Ectodermal cell (in vitro differentiated cells): ENCODE results near the gene LMO1.

Source experiments
- H3K27ac ChIP-seq: 2 replicates; pipeline ENCODE4 v1.7.0; 2013; ENCODE audit warnings: mild to moderate bottlenecking, low read depth, low read length; ENCODE audit not compliant: insufficient read depth, poor library complexity, severe bottlenecking
- H3K27me3 ChIP-seq: 2 replicates; pipeline ENCODE4 v1.7.0; 2013; ENCODE audit warnings: mild to moderate bottlenecking, low read length; ENCODE audit not compliant: insufficient read depth, control insufficient read depth, poor library complexity, severe bottlenecking
- H3K36me3 ChIP-seq: one replicate; pipeline ENCODE4 v1.7.0; 2013; ENCODE audit warnings: low read length; ENCODE audit not compliant: control insufficient read depth, insufficient read depth
- H3K4me1 ChIP-seq: one replicate; pipeline ENCODE4 v1.7.0; 2013; ENCODE audit warnings: low read length; ENCODE audit not compliant: control insufficient read depth, insufficient read depth
- H3K4me3 ChIP-seq: 2 replicates; pipeline ENCODE4 v1.7.0; 2013; ENCODE audit warnings: low read depth, low read length, control low read depth; ENCODE audit not compliant: insufficient read depth
- H3K9me3 ChIP-seq: 2 replicates; pipeline ENCODE4 v1.7.0; 2013; ENCODE audit warnings: mild to moderate bottlenecking, low read length, moderate library complexity; ENCODE audit not compliant: control insufficient read depth
- WGBS, 2 experiments: methylation state at CpG; one replicate each; pipeline ENCODE4 v1.1.7; 2013; ENCODE audit warnings: missing lambda C conversion rate in 2 of 2; 5-methylcytosine and 5-hydroxymethylcytosine counted together

Gene LMO1

DNA sequence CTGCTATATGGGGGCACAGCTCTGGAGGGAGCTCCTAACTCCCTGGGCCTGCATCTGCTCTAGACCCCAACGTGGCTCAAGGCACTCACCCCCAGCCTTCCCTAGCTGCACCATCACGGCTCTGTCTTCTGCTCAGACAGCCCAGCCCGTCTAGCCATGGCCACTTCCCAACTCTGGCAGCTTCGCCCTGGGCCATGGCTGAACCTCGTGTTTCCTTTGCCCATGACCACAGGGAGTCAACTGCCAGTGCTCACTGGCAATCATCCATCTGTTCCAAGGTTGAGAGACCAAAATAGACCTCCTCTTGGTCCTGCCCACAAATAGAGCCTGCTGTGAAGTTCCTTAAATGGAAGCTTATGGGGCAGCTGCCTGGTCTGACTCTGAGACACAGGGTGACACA is 5.4 kb downstream of the LMO1 start:
- Histone ChIP-seq H3K36me3 (no peaks in the 10 kb centered on the region), H3K4me3 (no peak overlapping the region), H3K9me3 (no peaks in the 10 kb centered on the region), H3K27me3 (peaks cover 21% of the 10 kb centered on the region), H3K27ac (no peak overlapping the region), H3K4me1 (peaks cover 12% of the 10 kb centered on the region)
- 90 to 91% methylated on average over 5 of the region's 5 CpGs for WGBS, 2 experiments

DNA sequence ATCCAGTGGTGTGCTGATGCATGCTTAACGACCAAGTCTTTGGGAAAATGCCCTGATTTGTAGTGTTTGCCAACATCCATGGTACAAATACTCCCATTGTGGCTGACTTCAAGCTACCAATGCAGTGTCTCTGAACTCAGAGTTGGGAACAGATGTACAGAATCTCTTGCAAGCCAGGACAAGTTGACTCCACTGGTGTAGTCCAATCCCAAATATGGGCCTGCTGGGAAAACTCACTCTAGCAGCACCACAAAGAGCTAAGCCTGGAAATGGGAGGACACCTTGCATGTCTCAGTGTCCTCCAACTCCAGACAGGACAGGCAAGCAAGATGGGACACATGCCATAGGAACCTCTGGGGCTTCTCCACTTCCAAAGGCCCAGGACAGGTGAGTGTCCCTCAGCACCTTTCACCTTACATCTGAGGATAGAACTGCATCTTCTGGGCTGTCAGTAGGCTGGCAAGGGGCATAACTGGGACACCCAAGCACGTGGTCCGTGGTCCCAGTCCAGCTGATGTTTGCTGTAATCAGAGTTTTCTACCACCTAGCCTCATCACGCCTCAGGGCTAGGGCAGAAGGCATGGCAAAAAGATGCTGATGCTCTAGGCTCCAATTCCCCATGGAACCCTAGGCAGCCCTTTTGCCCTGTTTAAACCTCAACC is 6.5 kb downstream of the LMO1 start:
- Histone ChIP-seq H3K4me1 (peaks cover 10% of the 10 kb centered on the region), H3K36me3 (no peaks in the 10 kb centered on the region), H3K4me3 (no peak overlapping the region), H3K27ac (no peak overlapping the region), H3K27me3 (peaks cover 14% of the 10 kb centered on the region), H3K9me3 (no peaks in the 10 kb centered on the region)
- WGBS, 2 experiments: 87 to 90% methylated on average over 4 of the region's 4 CpGs

DNA sequence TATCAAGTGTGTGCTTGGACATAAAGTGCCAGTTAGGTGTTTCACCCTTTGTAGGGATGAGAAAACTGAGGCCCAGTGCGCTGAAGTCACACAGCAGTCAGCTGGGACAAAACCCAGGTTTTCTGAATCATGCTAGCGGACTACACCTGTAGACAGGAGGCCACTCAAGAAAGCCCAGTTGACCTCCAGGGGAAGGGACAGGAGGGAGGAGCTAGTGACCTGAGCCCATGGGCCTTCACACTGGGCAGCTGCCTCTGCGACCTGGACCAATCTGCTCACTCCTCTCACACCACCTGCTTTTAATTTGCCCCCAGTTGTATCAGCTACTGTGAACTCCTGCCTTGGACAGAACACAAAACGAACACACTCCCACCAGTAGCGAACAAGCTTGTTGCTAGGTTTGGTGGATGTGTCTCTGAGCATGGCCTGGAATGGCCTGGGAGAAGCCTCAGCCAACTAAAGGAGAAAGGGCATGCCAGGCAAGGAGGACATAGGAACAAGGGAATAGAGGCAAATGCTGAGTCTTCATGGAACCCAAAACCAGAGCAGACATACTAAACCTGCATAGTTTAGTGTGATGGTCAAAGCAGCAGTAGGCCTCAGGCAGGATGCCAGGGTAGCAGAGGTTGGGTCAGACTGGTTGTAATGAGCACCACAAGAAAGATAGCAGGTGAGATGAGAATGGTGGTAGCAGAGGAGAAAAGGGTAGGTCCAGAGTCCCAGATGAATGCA is 7.2 kb downstream of the LMO1 start:
- whole genome bisulfite sequencing, 2 experiments: 85 to 89% methylated on average over 5 of the region's 5 CpGs
- Histone ChIP-seq H3K9me3 (no peaks in the 10 kb centered on the region), H3K4me3 (no peak overlapping the region), H3K27ac (no peak overlapping the region), H3K27me3 (peaks cover 7% of the 10 kb centered on the region), H3K36me3 (no peaks in the 10 kb centered on the region), H3K4me1 (peaks cover 5% of the 10 kb centered on the region)

DNA sequence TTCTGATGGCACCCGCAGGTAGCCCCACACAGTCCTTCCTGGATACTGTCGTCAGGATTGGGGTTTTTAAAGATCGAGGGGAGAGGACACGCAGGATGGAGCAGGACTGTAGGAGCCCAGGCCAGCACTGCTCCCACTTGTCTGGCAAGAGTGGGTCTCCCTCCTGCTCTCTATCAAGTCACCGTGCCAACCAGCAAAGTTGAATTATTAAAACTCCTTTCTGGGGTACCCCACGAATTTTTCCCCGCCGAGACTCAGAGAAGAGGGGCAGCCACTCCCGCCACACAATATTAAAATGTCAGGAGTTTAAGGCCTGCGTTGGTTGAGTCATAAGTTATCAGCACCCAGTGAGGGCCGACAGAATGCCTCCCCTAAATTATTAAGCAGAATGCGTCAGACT is 10.1 kb downstream of the LMO1 start:
- H3K27me3 ChIP-seq: no peaks in the 10 kb centered on the region
- no peaks in the 10 kb centered on the region for H3K9me3 ChIP-seq
- no peaks in the 10 kb centered on the region for H3K36me3 ChIP-seq
- H3K4me3 ChIP-seq: no peak overlapping the region
- WGBS, 2 experiments: 91 to 93% methylated on average over 12 of the region's 12 CpGs
- no peaks in the 10 kb centered on the region for H3K4me1 ChIP-seq
- H3K27ac ChIP-seq: no peak overlapping the region

- Histone ChIP-seq H3K27me3 (no peaks in the 10 kb centered on the region), H3K4me3 (no peak overlapping the region), H3K27ac (no peak overlapping the region), H3K36me3 (no peaks in the 10 kb centered on the region), H3K9me3 (no peaks in the 10 kb centered on the region), H3K4me1 (no peaks in the 10 kb centered on the region)
- 88% methylated on average over 5 of the region's 5 CpGs for WGBS, 2 experiments
Observed at GRCh38 chr11:8252946-8253345, 10.7 kb downstream of the LMO1 start.

DNA sequence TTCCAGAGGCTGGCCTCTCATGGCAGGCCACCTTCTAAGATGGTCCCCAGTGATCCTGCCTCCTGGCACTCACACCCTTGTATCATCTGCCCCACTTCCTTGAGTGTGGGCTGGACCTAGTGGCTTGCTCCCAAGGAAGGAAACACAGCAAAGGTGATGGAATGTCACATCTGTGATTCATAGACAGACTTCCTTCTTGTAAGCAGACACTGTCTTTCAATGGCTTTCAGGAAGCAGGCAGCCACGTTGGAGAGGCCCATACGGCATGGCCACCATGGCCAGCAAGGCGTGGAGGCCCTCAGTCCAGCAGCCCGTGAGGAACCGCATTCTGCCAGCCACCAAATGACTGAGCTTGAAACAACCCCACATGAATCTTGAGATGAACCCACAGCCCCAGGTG is 11.3 kb downstream of the LMO1 start:
- Histone ChIP-seq H3K27me3 (no peaks in the 10 kb centered on the region), H3K9me3 (no peaks in the 10 kb centered on the region), H3K27ac (no peak overlapping the region), H3K36me3 (no peaks in the 10 kb centered on the region), H3K4me3 (no peak overlapping the region), H3K4me1 (no peaks in the 10 kb centered on the region)
- 94 to 95% methylated on average over 5 of the region's 5 CpGs for WGBS, 2 experiments

- Histone ChIP-seq H3K36me3 (no peaks in the 10 kb centered on the region), H3K27ac (no peak overlapping the region), H3K4me3 (no peak overlapping the region), H3K9me3 (no peaks in the 10 kb centered on the region), H3K27me3 (no peaks in the 10 kb centered on the region), H3K4me1 (no peaks in the 10 kb centered on the region)
- 92 to 94% methylated on average over 9 to 10 of the region's 10 CpGs for WGBS, 2 experiments
Observed at GRCh38 chr11:8251616-8252295, 11.9 kb downstream of the LMO1 start.

- 83 to 89% methylated on average over 11 of the region's 11 CpGs for WGBS, 2 experiments
- H3K4me1 ChIP-seq: no peaks in the 10 kb centered on the region
- H3K27ac ChIP-seq: no peak overlapping the region
- no peaks in the 10 kb centered on the region for H3K36me3 ChIP-seq
- H3K9me3 ChIP-seq: no peaks in the 10 kb centered on the region
- no peaks in the 10 kb centered on the region for H3K27me3 ChIP-seq
- no peak overlapping the region for H3K4me3 ChIP-seq
Observed at GRCh38 chr11:8250981-8251615, 12.6 kb downstream of the LMO1 start.

GRCh38 chr11:8250434-8250833 is 13.2 kb downstream of the LMO1 start:
- H3K27me3 ChIP-seq: no peaks in the 10 kb centered on the region
- H3K4me1 ChIP-seq: no peaks in the 10 kb centered on the region
- H3K9me3 ChIP-seq: no peaks in the 10 kb centered on the region
- 68 to 70% methylated on average over 5 of the region's 5 CpGs for WGBS, 2 experiments
- no peak overlapping the region for H3K4me3 ChIP-seq
- no peaks in the 10 kb centered on the region for H3K36me3 ChIP-seq
- H3K27ac ChIP-seq: no peak overlapping the region

GRCh38 chr11:8249482-8249881 is 14.2 kb downstream of the LMO1 start:
- Histone ChIP-seq H3K36me3 (no peaks in the 10 kb centered on the region), H3K27ac (no peak overlapping the region), H3K4me3 (no peak overlapping the region), H3K4me1 (no peaks in the 10 kb centered on the region), H3K9me3 (no peaks in the 10 kb centered on the region), H3K27me3 (no peaks in the 10 kb centered on the region)
- WGBS, 2 experiments: 68 to 71% methylated on average over 6 of the region's 6 CpGs
